Stimulated activated CD8-positive, alpha-beta memory T cell treated with anti-CD3 and anti-CD28 coated beads, Interleukin-2, amount 100 ng/mL, for 48 hours (primary cell): Measurements from ENCODE around the gene SCAF11.
"Not testable (repeated sequence)": the region's sequence is repeated elsewhere in the genome, so short reads cannot be mapped to it uniquely, and the experiment has no call there.

Experiments used
- DNase-seq, 2 donors: peaks; one replicate each; pipeline ENCODE4 v3.0.0-alpha.2; 2020; ENCODE audit warnings: low read depth in 2 of 2

Gene SCAF11, protein sequence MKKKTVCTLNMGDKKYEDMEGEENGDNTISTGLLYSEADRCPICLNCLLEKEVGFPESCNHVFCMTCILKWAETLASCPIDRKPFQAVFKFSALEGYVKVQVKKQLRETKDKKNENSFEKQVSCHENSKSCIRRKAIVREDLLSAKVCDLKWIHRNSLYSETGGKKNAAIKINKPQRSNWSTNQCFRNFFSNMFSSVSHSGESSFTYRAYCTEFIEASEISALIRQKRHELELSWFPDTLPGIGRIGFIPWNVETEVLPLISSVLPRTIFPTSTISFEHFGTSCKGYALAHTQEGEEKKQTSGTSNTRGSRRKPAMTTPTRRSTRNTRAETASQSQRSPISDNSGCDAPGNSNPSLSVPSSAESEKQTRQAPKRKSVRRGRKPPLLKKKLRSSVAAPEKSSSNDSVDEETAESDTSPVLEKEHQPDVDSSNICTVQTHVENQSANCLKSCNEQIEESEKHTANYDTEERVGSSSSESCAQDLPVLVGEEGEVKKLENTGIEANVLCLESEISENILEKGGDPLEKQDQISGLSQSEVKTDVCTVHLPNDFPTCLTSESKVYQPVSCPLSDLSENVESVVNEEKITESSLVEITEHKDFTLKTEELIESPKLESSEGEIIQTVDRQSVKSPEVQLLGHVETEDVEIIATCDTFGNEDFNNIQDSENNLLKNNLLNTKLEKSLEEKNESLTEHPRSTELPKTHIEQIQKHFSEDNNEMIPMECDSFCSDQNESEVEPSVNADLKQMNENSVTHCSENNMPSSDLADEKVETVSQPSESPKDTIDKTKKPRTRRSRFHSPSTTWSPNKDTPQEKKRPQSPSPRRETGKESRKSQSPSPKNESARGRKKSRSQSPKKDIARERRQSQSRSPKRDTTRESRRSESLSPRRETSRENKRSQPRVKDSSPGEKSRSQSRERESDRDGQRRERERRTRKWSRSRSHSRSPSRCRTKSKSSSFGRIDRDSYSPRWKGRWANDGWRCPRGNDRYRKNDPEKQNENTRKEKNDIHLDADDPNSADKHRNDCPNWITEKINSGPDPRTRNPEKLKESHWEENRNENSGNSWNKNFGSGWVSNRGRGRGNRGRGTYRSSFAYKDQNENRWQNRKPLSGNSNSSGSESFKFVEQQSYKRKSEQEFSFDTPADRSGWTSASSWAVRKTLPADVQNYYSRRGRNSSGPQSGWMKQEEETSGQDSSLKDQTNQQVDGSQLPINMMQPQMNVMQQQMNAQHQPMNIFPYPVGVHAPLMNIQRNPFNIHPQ (N-terminal part only)

DNA sequence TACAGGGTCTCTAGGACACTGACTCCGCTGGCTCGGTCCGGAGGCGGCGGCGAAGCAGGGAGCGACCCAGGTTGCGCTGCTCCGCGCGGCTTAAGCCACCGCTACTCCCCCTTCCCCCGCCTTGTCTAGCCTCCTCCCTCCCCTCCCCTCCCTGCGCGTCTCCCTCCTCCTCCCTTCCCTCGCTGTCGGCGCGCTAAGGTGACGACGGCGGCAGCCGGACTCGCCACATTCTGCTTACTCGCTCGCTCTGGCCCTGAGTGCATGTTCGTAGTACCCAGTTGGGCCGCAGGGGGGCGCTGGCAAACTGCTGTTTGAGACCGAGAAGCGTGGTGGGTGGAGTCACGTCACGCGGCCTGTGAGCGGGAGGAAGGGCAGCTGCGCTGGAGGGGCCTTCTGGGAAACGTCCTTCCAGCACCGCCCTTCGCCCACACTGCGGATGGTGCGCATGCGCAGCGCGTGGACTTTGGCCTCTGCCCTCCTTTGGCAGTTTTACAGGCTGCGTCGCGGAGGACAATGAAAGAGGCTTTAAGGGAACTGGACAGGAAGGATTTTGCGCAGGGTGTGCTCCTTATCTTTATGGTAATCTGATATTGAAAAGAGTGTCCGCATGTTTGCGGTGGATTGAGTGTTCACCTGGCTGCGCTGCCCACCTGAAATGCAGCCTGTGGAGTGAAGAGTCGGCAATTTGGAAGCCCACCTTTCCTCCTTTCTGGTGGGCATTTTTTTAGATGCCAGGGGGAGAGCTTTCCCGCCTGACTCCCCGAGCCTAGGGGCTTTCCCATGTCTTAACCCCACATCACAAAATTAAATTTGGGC is at the start of gene SCAF11:
TSS of gene SCAF11 (minus strand) at position 107 of the 816 bp plus-strand sequence. CDS start 26,407 bp downstream, outside the sequence.
- peak; percentile 100 for DNase-seq

DNA sequence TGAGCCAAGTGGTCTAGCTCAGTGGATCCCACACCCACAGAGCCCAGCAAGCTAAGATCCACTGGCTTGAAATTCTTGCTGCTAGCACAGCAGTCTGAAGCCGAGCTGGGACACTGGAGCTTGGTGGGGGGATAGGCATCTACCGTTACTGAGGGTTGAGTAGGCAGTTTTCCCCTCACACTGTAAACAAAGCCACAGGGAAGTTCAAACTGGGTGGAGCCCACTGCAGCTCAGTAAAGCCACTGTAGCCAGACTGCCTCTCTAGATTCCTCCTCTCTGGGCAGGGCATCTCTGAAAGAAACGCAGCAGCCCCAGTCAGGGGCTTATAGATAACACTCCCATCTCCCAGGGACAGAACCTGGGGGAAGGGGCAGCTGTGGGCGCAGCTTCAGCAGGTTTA is 46.7 kb upstream of the SCAF11 start:
- DNase-seq, result not testable (repeated sequence)

DNA sequence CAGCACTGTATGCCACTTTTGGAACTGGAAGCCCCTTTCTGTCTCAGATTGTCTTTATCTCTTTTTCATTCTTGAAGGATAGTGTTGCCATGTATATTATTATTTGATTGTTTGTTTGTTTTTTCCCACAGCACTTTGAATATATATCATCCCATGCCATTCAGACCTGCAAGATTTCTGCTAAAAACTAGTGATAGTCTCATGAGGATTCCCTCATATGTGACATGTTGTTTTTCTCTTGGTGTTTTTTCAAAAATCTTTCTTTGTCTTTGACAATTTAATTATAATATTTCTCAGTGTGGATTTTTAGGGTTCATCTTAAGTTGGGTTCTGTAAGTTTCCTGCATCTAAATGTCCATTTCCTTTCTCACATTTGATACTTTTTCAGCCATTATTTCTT is 36.8 kb upstream of the SCAF11 start:
- no peak for DNase-seq

DNA sequence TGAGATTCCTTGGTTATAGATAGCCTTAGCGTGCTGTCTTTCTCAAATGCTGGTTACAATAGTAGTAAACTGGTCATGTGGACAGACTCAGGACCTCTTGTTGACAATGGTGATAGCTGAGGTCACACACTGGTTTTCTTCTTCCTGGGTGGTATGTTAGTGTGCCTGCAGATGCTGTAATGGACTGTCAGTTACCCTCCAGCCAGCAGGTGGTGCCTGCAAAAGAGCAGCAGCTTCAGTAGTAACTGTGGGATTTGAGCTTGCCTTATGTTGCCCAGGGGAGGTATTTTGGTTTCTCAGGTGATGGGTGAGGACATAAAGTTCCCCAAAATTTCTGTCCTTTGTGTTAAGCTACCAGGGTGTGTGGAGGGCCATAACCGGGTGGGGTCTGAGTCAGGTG is 33.7 kb upstream of the SCAF11 start:
- no peak for DNase-seq

DNA sequence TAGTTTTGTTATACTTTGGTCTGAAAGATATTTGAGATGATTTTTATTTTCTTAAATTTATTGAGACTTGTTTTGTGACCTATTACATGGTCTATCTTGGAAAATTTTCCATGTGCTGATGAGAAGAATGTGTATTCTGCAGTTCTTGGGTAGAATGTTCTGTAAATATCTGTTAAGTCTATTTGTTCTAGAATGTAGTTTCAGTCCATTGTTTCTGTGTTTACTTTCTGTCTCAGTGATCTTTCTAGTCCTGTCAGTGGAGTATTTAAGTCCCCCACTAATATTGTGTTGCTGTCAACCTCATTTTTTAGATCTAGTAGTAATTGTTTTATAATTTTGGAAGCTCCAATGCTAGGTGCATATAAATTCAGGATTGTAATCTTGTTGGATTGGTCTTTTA is 30.4 kb upstream of the SCAF11 start:
- DNase-seq, result no peak

DNA sequence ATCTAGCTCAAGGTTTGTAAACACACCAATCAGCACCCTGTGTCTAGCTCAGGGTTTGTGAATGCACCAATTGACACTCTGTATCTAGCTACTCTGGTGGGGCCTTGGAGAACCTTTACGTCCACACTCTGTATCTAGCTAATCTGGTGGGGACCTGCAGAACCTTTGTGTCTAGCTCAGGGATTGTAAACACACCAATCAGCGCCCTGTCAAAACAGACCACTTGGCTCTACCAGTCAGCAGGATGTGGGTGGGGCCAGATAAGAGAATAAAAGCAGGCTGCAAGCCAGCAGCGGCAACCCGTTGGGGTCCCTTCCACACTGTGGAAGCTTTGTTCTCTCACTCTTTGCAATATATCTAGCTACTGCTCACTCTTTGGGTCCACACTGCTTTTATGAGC is 28.3 kb upstream of the SCAF11 start:
- not testable (repeated sequence) for DNase-seq

DNA sequence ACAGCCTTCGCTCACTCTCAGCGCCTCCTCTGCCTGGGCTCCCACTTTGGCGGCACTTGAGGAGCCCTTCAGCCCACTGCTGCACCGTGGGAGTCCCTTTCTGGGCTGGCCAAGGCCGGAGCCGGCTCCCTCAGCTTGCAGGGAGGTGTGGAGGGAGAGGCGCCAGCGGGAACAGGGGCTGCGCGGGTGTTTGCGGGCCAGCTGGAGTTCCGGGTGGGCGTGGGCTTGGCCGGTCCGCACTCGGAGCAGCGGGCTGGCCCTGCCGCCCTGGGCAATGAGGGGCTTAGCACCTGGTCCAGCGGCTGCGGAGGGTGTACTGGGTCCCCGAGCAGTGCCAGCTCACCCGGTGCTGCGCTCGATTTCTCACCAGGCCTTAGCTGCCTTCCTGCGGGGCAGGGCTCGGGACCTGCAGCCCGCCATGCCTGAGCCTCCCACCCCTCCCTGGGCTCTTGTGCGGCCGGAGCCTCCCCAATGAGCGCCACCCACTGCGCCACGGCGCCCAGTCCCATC is 27.5 kb upstream of the SCAF11 start:
- DNase-seq, result not testable (repeated sequence)

DNA sequence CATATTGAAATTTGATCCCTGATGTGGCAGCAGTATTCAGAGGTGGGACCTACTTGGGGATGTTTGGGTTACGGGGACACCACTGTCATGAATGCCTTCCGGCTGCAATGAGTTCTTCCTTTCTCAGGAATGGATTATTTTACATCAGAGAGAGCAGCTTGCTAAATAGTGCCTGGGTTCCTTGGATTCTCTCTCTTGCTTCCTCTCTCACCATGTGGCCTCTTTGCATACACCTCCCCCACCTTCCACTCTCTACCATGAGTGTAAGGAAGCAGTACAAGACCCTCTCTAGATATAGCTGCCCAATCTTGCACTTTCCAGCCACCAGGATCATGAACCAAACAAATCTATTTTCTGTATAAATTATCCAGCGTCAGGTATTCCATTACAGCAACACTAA is 15.4 kb upstream of the SCAF11 start:
- DNase-seq, result no peak

DNA sequence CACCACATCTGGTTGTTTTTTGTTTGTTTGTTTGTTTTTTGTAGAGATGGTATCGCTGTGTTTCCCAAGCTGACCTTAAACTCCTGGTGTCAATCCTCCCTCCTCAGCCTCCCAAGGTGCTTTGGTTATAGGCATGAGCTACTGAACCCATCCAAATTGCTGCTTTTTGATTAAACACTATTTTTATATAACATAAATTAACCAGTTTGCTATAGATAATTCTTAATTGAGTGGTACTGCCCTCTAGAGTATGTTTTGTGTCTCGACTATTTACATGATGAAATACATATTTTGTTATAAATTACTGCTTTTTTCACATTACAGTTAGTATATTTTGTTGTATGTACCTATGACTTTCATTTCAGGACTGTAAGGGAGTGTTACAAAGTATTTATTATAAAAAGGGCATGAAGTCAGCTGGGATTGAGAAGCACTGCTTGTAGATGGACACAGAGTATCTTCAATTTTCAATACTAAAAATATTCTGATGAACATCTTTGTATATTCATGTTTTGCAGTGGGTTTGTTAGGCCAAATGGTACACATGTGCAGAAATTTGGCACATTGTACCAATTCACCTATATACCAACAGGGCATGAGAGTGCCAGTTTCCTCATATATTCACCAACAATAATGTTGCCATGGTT is 14.9 kb upstream of the SCAF11 start:
- DNase-seq, result no peak

DNA sequence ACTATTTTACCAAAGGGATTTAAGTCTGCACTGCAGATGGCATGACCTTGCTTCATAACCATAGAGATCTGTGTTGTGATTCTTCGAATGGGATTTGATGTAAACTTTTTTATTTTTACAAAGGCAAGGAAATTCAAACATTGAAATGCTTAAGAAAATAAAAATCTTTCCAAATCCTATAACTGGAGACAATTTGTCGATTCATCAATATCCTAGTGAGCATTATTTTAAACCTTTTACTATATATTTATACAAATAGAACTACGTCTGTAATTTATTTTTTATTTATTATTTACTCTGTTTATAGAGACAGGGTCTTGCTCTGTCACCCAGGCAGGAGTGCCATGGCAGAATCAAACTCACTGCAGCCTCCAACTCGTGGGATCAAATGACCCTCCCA is 14.3 kb upstream of the SCAF11 start:
- no peak for DNase-seq

DNA sequence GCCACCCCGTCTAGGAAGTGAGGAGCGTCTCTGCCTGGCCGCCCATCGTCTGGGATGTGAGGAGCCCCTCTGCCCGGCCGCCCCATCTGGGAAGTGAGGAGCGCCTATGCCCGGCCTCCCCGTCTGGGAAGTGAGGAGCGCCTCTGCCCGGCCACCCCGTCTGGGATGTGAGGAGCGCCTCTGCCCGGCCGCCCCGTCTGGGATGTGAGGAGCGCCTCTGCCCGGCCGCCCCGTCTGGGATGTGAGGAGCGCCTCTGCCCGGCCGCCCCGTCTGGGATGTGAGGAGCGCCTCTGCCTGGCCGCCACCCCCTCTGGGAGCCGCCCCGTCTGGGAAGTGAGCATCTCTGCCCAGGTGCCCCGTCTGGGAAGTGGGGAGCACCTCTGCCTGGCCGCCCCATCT is 9.7 kb upstream of the SCAF11 start:
- DNase-seq, result not testable (repeated sequence)

DNA sequence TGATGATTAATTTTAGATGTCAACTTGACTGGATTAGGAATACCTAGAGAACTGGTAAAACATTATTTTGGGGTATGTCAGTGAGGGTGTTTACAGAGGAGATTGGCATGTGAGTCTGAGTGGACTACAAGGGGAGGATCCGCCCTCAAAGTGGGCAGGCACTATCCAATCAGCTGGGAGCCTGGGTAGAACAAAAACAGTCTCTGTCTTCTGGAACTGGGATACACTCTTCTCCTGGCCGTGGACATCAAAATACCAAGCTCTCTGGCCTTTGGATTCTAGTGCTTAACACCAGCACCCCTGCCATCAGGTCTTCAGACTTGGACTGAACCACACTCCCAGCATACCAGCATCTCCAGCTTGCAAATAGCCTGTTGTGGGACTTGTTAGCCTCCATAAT is 4.4 kb upstream of the SCAF11 start:
- DNase-seq, result no peak

DNA sequence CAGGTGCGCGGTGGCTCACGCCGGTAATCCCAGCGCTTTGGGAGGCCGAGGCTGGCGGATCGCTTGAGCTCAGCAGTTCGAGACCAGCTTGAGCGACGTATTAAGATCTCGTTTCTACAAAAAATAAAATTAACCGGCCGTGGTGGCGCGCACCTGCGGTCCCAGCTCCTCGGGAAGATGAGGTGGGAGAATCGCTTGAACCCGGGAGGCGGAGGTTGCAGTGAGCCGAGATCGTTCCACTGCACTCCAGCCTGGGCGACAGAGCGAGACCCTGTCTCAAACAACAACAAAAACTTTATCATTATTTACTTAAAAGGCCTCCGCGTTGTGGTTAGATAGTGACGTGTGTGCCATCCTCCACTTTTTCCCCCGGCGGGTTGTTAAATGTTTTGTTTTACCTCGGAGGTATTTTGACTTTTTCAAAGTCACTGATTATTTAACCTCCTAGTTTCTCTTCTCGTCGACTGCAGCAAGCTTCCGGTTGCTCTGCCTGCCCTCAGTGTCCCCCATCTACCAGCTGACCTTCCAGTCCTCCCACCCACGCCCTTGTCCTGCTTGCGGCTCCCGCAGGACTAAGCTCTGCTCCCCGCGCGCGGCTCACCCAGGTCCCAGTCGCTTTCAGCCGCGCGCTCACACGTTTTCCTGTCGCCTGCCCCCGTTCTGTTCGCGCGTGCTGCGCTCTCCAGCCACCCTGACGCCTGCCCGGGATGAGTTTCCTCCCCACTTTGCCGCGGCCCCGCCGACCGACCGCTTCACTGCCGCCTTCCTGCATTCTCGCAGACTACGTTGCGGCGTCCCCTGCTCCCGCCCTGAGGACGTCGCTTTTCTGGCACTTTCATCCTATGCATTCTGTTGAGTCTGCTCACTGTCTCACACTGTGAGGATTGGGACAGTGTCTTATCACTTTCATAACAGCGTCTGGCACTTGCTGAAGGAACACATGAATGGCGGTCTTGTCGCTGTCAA is 1.2 kb upstream of the SCAF11 start:
- peak; percentile 54 to 71 for DNase-seq

DNA sequence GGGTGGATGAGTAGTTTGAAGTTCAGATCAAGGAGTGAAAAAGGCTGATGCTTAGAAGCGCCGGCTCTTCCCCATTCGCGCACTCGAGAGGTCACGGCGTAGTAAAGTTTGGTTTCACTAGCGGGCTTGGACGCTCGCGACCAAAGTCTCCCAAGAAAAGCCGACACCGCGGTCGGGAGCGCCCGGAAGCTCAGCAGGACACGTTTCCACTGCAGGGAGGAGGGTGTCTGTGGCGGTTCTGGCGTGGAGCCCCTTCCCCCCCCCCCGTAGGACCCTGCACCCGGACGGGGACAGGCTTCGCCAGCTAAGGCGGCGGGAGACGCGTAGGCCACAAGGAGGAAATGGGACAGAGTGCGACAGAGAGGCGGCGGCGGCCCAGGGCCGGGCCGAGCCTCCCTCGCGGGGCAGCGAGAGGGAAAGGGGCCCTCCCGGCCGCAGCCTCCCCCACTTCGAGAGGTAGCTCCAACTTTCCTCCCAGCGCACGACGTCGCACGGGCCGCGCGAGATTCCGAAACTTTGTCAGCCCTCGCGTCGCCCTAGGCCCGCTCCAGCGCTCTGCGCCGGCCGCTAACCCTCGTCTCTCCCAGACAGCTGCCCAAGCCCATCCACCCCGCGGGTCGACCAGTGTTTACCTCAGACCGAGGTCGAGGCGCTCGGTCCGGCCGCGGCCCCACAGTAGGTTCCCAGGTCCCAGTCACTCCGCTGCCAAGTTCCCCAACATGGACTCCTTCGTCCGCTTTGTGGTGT is 480 bp downstream of the SCAF11 start:
- DNase-seq, result peak; percentile 33 to 49

DNA sequence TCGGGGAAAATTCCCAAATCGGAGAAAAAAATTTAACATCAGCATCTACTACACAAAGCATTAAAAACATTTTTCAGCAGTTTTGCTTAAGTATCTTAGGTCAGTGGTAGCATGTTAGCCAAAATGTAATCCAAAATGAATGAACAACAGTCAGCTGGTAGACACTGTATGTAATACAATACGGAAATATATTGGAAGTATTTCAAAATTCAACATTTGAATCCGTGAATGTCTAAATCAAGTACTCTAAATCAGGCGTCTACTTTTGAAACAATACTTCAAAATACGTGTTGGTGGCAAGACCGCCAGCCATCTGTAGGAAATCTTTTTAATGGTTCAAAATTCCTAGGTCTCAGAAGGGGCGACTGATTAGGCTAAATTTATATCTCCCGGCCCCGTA is 1.1 kb downstream of the SCAF11 start:
- no peak for DNase-seq

DNA sequence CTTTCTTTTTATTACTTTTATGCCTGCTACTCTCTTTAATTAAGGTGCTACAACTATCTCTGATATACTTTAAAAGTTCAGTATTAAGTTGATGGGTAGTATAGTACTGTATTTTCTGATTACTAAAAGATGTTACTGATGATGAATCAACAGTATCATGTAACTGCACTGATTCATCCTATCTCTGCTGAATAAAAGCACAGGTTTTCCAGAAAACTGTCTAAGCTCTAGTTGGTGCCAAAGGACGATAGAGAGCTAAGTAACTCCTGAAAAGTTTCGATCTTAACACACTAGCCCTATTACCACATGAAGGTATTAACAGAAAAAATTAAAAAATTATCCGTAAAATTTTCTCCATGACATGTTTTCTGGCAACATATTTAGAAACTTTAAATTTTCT is 2.1 kb downstream of the SCAF11 start:
- DNase-seq, result no peak

DNA sequence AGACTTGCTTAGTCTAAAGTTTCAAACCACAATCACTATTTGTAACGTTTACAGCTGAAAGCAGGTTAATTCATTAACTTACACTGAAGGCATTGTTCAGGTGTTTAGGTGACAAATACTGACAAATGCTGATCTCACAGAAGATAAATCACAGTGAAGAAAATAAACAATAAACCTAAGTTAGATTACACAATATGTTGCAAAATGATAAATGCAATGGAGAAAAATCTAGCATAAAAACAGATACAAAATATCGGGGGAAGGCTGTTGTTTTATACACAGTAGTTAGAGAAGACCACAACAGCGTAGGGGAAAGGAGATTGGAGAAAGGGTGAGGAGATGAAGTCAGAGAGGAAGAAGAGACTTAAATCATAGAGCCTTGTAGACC is 3.0 kb downstream of the SCAF11 start:
- no peak for DNase-seq

DNA sequence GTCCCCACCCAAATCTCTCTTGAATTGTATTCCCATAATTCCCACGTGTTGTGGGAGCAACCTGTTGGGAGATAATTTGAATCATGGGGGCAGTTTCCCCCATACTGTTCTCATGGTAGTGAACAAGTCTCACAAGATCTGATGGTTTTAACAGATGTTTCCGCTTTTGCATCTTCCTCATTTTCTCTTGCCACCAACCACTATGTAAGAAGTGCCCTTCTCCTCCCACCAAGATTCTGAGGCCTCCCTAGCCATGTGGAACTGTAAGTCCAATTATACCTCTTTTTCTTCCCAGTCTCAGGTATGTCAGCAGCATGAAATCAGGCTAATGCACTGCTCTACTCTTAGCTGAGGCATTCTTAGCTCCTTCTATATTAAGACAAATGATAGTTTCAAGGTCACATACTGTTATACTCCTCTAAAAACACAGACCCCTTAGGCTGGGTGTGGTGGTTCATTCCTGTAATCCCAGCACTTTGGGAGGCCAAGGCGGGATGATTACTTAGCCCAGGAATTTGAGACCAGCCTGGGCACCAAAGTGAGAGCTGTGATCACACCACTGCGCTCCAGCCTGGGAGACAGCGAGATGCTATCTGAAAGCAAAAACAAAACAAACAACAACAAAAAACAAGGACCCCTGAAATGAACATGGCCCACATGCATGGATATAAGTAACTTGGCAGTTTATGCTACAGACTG is 3.6 kb downstream of the SCAF11 start:
- no peak for DNase-seq
